ENCODE measurements around the gene COMMD2.

COMMD2 gene

DNA sequence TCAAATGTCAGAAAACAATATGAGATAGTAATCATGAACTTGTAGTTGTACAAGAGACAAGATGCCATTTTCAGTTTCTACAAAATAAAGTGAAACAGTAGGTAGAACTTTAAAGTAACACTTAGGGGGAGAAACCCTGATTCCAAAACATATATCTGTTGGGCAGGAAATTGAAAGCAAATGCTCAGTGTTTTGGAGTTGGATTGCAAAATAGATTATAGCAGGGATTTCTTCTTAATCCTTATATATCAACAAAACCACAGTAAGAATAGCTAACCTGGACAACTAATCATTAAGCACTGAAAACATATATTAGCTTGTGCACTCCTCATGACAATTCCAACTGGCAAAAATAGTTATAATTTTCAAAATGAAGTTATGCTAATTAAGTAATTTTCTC, 46.9 kb downstream of the COMMD2 start:
- DNase-seq = no peak

DNA sequence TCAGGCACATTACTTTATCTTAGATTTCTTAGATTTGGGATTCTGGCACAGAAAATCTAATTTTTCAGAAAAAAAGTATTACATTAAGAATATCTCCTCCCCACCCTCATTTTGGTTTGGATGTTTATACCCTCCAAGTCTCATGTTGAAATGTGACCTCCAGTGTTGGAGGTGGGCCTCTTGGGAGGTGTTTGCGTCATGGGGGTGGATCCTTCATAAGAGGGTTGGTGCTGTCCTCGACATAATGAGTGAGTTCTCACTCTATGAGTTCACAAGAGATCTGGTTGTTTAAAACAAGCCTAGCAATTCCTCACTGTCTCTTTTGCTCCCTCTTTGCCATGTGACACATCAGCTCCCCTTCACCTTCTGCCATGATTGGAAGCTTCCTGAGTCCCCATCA, 48.8 kb downstream of the COMMD2 start:
- no peak for DNase-seq

DNA sequence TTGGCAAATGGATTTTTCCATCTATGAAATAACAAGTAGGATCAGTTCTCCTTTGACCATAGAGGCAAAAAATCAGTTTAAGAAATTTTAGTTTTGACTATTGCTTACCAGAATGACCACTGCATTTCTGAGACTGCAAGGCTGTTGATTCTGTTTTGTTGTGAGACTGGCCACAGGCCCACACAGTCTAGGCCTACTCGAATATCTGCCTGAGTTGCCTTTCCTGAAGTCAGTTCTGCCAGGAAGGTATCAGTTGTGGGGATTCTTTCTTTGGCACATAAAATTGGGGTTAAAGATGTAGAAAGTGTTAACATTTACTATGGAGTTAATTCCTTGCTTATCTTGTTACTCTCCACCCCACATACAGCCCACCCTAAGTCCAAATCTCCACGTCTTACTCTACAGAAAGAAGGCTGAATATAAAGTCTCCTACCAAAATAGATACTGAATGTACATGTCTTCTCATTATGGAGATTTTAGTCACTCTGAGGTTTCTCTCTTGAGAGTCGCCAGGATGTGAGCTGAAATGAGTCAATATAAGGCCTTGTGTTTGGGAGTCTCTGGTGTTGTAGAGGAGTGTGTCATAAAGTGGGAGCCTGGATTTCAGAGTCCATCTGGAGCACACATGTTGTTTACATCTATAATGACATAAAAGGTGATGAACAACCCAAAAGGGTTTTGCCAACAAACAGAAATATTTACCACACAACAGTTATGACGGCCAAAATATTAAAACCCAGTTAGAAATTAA, 49.4 kb downstream of the COMMD2 start:
- DNase-seq = no peak

GRCh38 chr3:149701977-149702350, 50.3 kb downstream of the COMMD2 start:
- no peak for DNase-seq

DNA sequence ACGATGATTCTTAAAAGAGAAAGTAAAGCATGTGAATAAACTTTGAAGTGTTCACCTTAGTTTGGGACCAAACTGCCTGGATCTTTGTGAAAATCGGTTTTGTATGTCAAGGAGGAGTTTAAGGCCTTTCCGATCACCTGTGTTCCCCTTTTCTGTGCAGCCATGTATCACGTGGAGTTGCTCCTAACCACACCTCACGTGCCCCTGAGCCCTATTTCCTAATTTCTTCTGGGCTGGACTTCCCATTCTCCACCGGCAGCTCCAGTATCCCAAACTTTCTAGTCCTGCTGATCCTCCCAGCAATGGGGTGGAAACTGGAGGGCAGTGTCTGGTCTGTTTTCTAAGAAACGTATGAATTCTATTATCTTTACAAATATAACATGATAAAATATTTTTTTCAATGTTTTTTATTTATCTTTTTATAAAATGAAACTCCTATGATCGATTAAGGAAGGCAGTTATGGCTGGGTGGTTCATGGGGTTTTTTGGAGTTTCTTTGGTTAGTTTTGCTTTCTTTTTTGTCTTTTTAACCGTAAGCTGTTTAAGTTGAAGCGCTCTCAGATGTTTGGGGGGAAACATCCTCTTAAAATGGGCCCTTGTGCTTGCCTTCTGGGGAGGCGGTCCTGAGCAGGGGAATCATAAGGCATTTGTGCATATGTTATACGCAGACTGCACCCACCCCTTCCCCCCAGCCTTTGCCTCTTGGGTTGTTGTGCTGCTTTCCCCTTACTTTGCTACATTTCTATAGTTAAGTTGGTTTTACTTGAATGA, 50.9 kb downstream of the COMMD2 start:
- DNase-seq = no peak
